OCI-M2 (cell line): ENCODE measurements around the gene ZDBF2.
"Not testable (repeated sequence)": the region's sequence is repeated elsewhere in the genome, so short reads cannot be mapped to it uniquely, and the experiment has no call there.

Source experiments
- DNase-seq: peaks from one replicate; lab custom pipeline; 2025; ENCODE audit not compliant: unreplicated experiment; lab: John Stamatoyannopoulos, UW

Gene ZDBF2

GRCh38 chr2:206323033-206323432 is 48.6 kb downstream of the ZDBF2 start:
- DNase-seq, result no peak

GRCh38 chr2:206323486-206323885 is 49.0 kb downstream of the ZDBF2 start:
- no peak for DNase-seq

- DNase-seq, result no peak
These were observed 50.4 kb downstream of the ZDBF2 start for GRCh38 chr2:206324869-206325268.

GRCh38 chr2:206328974-206329373 is 54.5 kb downstream of the ZDBF2 start:
- DNase-seq, result no peak

- no peak for DNase-seq
These were observed 62.4 kb downstream of the ZDBF2 start for GRCh38 chr2:206336861-206337260.

- no peak for DNase-seq
These were observed 63.5 kb downstream of the ZDBF2 start for GRCh38 chr2:206337956-206338355.

GRCh38 chr2:206341396-206341795 is 66.9 kb downstream of the ZDBF2 start:
- no peak for DNase-seq

GRCh38 chr2:206343144-206343543 is 68.7 kb downstream of the ZDBF2 start:
- DNase-seq, result no peak

- no peak for DNase-seq
These were observed 69.4 kb downstream of the ZDBF2 start for GRCh38 chr2:206343816-206344215.

GRCh38 chr2:206345606-206346005 is 71.1 kb downstream of the ZDBF2 start:
- DNase-seq, result no peak

- no peak for DNase-seq
These were observed 74.9 kb downstream of the ZDBF2 start for GRCh38 chr2:206349375-206349774.

GRCh38 chr2:206352571-206352970 is 78.1 kb downstream of the ZDBF2 start:
- DNase-seq, result no peak

GRCh38 chr2:206353685-206354084 is 79.2 kb downstream of the ZDBF2 start:
- DNase-seq, result no peak

GRCh38 chr2:206354129-206354528 is 79.7 kb downstream of the ZDBF2 start:
- DNase-seq, result no peak

- not testable (repeated sequence) for DNase-seq
These were observed 82.4 kb downstream of the ZDBF2 start for GRCh38 chr2:206356840-206357239.

- DNase-seq, result not testable (repeated sequence)
These were observed 86.4 kb downstream of the ZDBF2 start for GRCh38 chr2:206360840-206361239.

GRCh38 chr2:206361407-206362045 is 87.1 kb downstream of the ZDBF2 start:
- DNase-seq, result no peak
